HS-5 (cell line): ENCODE data around the gene PJA1.

Experiments used
- DNase-seq: peaks from one replicate; pipeline ENCODE4 v3.0.0-alpha.2; 2012; ENCODE audit warnings: low read depth

The PJA1 gene

DNA sequence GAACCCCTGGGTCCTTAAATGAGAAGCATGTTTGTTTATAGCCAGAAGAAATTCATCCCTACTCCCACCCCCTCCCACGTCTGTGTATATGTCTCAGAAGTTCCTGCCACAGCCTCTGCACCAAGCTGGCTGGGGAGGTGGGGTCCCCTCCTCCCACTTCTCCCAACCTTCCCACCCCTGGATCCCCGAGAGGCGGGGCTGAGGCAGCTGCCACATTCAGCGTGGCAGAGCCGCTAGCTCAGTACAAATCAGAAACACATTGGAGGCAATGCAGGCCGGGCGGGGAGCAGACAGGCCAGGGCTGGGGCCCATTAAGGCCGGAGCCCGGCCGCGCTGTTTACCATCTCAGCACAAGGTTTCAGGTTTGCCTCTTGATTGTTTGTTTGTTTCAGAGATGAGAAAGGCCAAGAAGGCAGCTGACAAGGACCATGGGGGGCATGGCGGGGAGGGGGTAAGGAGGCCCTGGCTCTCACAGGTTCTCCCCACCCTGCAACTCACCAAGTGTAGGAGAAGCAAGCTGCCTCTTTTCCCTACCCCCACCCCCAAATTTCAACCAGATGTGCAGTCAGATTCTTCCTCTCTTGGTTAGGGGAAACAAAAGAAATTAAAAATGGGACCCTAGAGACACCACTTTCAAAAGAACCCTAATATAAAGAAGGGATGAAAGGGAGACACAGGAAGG lies 22.3 kb downstream of the PJA1 start:
- no peak for DNase-seq

DNA sequence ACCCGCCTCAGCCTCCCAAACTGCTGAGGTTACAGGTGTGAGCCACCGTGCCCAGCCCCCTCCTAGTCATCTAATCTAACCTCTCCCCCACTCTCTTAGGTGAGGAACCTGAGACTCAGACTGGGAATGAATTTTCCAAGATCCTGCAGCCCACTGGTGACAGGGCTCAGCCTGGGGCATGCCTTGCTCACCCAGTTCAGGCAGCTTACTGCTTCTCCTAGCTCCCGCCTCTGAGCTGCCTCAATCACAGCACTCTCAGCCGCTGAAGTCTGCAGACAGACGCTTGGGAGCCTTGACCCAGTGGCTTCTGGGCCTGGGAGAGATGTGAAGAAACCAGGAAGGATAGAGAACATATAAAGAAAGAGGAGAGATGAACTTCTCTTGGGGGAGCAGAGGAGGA lies 24.4 kb downstream of the PJA1 start:
- DNase-seq: no peak

DNA sequence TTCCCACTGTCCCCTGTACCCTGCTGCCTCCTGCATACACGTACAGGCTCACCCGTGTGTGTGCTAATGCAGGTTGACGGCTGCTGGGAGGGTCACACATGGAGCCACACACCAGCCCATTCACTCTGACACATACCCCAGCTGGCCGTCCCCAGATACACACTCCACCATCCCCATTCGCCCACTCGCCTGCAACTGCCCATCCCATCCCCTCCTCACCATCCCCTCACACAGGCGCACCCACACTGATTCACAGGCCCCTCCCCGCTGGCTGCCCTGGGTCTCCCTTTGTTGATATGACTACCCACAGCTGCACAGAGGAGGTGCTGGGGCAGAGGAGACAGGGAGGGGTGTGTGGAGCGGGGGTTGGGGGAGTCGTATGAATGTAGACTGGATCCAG lies 25.7 kb downstream of the PJA1 start:
- DNase-seq: no peak

DNA sequence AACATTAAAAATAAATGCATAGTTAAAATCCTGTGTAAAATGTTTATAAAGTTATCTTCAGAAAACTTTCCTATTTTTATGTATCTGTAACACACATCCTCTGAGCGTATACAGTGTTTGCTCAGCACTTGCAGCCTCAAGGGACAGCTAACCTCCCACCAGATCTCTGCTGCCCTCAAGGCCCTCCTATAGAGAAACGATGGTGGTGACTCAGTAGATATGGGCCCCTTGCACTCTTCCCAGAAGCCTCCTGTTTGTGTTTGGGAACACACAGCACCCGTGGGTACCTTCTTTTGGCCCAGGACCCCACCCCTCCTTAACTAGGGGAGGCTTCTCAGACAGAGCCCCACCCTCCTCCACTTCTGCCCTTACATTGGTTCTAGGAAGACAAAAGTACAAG lies 26.7 kb downstream of the PJA1 start:
- DNase-seq: no peak

DNA sequence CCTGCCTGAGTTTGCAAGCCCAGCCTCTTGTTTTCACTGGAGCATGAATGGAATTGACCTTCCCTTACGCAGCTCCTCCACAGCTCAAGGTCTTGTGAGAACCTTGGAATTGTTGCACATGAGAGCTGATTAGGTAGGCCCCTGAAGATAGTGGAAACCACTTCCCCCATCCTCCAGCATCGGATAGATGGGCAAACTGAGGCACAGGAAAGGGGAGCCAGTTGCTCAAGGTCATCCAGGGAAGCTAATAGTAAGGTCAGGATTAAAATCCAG lies 27.2 kb downstream of the PJA1 start:
- no peak for DNase-seq

DNA sequence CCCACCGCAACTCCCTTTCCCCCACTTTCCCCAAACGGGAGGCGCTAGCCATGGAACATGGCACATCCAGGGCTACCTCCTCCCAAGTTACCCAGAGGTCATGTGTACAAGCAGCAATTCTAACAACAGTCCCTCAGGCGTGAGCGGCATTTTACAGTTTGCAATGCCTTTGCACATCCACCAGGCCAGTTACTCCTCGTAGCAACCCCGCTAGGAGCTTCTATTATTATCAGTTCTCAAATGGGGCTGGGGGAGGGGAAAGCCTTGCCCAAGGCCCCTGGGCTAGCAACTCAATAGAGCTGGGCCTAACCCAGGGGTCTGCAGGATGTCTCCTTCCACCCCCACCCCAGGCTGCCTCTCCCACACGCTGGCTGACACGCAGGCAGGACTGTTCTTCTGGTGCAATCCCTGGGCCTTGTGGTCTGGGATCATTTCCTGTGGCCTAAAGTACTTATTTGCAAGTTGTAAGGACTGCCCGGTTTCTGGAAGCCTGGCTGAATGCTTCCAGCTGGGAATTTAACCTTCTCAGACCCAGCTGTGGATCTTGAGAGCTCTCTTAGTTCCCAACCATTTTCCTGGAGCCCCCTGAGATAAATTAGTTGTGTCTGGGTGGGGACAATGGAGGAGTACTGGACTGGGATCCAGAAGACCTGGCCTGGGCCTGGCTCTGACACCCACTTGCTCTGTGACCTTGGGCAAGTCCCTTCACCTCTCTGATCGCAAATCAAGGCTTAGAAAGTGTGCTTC lies 27.7 kb downstream of the PJA1 start:
- DNase-seq: no peak

DNA sequence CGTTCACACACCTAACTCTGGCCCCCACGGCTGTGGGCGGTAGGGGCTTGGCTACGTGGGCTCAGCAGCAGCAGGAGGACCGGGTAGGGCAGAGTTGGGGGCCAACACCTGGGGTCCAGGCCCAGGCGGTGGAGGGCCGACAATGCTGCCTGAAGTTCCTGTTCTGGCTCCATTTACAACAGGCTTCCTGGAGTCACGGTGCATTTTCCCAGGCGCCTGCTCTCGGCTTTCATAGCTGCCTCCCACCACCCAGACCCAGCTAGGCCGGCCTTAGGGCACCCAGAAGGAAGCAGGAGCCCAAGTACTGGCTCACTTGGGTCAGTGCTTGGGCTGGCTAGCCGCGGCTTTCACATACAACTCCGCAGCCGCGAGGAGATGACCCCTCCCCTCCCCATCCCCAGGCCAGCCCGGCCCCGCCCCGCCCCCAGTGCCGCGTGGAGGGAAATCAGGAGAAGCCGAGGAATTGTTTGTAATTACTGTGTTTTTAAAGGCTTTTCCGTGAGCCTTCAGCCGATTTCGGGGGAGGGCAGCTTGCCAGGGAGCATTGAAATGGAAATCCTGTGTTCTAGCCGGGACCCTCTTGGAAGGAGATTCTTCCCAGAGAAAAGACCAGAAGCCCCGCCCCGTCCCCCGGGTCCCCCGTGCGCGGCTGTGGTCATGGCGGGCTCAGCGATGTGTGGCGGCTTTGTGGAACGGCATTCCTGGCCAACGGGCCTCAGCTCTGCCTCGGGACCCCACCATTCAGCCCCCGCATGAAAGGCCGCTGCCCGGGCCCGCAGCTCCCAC lies 28.5 kb downstream of the PJA1 start:
- no peak for DNase-seq

DNA sequence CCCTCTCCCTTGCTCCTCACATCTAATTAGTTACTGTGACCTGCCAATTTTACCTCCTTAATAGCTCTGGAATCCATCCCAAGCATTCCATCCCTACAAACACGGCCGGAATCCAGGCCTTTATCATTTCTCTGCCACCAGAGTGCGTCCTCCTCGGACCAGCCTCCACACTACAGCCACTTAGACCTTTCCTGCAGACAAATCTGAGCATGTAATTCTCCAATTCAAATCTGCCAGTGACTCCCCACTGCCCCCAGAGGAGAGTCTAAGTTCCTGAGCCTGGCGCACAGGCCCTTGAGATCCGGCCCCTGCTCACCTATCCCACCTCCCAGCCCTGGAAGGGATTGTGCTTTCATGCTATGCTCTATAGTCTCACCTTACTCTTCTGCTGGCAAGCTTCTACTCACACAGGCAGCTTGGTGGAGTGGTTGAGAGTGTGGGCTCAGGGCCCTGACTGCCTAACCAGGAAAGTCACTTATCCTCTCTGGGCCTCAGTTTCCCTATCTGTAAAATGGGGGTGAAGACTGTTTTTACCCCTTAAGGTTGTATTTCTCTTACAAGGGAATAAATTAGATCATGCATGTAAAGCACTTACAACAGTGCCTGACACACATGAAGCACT lies 31.2 kb downstream of the PJA1 start:
- DNase-seq: no peak

DNA sequence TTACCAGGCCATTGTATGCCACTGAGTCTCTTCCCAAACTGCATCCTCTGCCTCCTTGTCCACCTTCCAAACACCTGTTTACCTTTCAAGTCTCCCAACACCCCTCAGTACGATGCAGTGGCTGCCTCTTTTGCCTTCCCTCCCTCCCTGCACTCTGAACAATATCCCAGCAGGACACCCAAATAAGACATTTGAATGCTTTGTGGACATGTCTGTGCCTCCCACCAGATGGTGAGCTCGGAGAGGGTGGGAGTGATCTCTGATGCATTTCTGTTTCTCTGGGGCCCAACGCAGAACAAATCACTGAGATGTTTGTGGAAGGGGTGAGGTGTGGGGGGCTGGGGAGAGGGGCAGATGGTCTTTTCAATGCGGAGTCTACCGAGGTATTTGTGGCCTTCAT lies 33.4 kb downstream of the PJA1 start:
- DNase-seq: no peak

DNA sequence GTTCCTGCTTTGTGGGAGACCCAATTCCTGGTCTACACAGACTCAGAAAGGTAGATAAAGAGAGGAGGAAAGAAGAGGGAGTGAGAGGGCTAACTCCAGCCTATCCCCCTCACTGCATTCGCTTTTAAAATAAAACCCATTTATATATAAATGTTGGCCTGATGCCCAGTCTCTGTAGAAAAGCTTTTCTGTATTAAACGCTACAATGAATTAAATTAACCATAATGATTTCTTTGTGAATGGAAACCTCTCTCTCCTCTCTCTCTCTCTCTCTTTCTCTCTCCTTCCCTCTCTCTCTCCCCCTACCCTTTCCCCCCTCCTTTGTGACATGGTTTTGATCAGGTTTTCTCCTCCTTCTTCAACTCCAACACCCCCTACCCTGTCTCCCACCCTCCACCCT lies 34.8 kb downstream of the PJA1 start:
- no peak for DNase-seq

DNA sequence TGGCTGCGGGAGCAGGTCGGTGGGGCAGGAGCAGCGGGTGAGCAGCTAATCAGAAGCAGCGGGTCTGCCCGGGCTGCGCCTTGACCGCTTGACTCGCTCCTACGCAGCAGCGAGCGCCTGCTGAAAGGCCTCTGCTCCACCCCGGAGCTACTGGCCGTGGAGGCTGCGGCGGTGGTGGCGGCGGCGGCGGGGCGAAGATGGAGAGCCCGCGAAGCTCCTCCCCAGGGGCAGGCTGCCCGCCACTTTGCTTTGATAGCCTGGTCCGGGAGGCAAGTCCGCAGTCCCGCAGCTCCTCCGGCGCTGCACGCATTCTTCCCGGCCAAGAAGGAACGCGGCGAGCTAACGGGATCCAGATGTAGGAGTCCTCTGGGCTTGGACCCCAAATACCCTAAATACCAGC lies 36.7 kb downstream of the PJA1 start:
- no peak for DNase-seq

DNA sequence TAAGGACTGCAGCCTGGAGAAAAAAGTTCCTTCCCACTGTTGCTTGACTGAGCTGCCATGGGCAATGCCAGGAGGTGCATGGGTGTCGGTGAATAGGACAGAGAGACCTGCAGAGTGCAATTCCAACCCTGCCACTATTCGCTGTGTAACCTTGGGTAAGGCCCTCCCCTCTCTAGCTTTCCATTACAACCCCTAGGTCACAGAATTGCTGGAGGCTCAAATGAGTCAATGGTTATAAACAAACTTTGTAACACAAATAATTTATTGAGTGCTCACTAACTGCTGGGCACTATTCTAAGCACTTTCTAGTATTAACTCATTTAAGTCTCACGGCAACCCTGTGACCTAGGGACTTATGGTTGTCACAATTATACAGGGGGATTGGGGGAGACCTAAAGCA lies 37.8 kb downstream of the PJA1 start:
- no peak for DNase-seq

DNA sequence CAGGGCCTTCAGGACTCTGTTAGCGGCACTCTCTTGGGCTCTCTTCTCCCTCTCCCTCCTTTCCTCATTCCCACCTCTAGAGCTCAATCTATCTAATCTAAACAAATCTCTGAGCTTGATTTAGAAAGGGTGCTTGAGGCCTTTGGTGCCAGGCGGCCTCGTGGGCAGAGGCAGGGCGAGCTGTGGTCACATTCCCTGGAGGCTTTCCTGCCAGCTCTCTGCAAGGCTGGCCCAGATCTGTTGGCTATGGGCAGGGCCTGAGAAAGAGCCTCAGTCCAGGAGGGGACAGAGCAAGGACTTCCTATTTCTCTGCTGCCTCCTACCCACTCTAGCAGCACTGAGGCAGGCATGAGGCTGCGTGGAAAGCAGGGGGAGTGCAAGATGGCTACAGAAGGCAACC lies 38.6 kb downstream of the PJA1 start:
- no peak for DNase-seq

DNA sequence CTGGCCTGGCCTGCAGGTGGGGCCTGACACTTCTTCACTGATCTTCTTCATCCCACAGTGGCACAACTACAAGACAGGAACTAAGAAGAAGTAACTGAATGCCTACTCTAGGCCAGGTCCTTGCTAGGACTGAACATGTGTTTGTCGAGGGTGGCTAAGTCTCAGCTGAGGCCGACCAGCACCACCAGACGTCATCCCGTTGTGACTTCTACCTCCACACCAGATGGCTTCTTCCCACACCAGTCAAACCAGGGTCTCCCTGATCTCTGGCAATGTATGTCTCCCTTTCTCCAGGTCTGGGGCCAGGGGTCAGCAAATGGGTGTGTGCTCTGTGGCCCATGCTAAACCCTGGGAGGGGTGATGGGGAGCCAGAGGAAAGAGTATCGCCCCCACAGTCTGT lies 40.2 kb downstream of the PJA1 start:
- DNase-seq: no peak

DNA sequence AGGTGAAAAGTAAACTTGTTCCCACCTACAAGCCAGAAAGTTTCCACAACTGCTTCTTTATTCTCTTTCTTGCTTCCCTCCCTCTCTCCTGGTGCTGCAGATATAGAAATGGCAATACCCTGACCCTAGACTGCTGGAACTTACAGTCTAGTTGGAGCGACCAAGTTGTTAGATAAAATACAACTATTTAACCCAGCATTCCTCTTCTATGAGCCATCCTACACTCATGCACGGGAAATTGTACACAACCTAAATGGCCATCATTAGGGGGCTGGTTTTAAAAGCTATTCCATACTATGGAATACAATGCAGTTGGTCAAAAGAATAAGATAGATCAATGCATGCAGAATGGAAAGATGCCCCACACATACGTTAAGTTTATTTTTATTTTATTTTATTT lies 41.1 kb downstream of the PJA1 start:
- DNase-seq: no peak

DNA sequence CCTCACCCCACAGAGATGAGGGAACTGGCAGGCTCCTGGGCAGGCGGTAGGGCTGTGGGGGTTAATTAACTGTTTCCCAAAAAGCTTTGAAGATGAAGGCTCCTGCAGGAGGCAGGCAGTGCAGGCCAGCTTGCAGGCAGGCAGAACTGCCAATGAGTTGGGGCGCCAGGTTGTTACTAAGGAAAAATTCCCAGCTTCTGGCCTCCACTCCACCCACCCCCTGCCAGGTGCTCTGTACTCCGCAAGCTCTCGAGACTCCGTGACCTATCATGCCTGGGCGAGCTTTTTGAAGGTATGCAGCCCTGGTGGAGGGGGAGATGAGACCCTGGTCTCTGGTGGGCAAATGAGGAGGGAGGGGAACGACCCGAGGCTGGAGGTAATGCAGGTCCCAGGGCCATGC lies 41.8 kb downstream of the PJA1 start:
- no peak for DNase-seq

DNA sequence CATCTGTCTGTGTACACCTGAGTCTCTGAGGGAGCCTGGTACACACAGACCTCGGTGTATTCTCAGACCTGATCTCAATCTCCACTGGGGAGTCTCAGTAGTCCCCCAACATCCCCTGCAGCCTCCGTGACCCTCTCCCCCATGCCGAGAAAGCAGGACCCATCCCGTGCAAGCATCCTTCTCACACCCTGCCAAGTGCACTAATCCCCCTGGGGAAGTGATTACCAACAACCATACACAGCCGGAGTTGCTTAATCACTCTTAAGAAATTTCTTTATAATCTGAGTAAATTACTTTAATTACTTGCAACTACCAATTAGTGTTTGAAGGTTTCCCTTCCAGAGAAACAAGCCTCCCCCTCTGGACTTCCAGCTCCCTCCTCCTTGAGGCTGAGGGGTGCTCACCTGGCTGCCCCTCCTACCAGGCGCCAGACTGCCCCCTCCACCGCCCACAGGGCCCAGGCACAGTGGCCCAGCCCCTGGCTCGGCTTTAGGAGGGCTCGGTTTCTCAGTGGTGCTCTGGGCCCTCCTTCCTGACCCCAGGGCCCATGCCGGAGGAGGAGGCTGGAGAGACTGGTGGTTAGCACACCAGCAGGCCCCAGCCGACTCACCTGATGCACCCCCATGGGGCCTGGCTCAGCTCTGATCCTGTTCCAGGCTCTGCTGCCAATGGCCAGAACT lies 43.8 kb downstream of the PJA1 start:
- no peak for DNase-seq

DNA sequence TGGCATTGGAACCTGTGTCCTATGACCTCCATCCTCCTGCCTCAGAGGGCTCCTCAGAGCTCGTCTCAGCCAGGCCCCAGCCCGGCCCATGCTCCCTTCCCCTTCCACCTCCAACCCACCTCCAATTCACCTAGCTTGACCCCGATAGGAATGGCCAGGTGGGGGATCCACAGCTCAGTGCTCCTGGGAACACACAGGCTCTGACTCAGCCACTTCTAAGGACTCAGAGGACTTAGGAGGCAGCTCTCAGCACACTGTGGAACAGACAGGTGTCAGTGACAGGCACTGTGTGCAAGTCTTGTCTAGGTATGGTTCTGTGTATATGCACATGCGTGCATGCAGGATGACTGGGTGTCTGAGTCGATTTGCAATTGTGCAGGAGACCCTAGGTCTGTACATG lies 44.8 kb downstream of the PJA1 start:
- no peak for DNase-seq

DNA sequence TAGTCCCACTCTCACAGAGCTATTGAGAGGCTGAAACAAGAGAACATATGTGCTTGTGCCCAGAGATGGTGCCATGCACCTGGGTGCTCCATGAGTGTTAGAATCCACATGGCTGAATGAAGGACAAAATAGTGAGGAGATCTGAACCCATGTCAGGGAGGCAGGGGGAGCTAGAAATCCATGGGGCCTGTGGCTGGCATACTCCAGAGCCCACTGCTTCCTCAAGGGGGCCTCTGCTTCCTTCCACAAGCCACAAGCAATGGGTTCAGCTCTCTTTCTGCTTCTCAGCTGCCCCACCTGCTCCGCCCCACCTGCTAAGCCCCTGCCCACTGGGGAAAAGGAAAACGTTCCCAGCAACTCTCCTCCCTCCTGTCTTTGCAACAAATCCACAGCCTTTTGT lies 46.1 kb downstream of the PJA1 start:
- no peak for DNase-seq

DNA sequence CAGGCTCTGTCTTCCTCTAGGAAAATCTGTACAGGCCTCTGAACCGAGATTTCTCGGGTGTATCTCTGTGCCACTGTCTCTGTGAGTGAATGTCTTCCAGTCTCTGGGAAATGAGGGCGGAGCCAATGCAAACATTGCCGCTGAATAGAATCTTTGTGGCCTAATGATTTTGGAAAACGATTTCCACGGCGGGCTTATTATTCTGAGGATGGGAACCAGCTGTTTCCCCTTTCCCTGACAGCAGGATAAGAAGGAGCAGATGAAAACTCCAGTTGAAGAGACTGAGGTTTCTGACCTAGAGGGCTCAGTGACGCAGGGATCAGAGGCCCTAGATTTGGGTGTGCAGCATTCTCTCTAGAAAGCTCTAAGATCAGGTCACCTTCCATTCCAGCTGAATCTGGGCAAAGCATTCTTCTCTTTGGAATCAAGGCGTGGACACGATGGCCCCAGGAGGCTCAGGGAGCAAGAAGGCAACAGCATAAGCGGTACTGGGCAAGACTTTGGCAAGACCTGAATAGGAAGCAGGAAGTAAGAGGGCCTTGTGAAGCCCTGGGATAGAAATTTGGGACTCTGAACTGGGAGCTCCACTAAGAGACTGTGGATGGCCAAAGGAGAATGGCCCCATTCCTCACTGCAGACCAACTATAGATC lies 47.3 kb downstream of the PJA1 start:
- no peak for DNase-seq

DNA sequence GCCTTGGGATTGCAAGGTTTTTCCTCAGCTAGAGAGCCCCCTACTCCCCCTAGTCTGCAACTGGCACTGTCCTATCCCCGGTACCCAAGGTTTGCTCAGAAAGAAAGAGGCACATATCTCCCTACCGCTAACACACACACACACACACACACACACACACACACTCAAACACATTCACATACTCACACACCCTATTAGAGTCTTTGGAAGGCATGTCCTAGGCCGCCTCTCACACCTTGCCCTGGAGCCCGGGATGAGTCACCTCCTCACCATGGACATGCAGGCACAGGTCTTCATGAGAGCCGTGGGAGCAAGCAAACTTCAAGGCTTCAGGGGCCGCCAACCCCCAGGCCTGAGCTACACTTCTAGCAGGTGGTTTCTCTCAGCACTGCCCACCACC lies 49.2 kb downstream of the PJA1 start:
- DNase-seq: no peak

DNA sequence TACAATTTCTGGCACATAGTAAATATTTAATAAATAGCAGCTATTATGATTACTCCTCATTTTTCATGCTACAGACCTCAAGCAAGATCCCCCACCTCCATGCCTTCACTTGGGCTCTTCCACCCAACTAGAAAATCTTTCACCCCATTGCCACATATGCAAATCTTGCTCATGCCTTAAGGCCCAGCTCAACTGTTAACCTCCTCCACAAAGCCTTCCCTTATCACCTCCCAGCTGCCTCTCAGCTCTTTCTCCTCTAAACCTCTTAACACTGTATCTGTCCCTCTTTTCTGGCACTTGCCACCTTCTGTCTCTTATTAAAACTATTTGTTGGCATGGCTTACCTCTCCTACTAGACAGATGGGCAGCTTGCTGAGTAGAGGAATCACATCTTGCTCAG lies 51.5 kb downstream of the PJA1 start:
- DNase-seq: no peak
